Mesendoderm (in vitro differentiated cells): Measurements from ENCODE around the gene FUOM.
A peak's percentile ranks its signal among the peaks of the same experiment; 100 is the strongest.
"Not testable (repeated sequence)": the region's sequence is repeated elsewhere in the genome, so short reads cannot be mapped to it uniquely, and the experiment has no call there.

Source experiments
- DNase-seq: peaks from one replicate; pipeline ENCODE4 v3.0.0; 2013
- H2AK5ac ChIP-seq: 2 replicates; pipeline ENCODE4 v1.6.1; 2013; ENCODE audit warnings: low read length, inconsistent platforms
- H2BK120ac ChIP-seq: 2 replicates; pipeline ENCODE4 v1.6.1; 2013; ENCODE audit warnings: low read depth, mild to moderate bottlenecking, low read length, moderate library complexity, mixed read lengths
- H2BK15ac ChIP-seq: replicated peaks from 2 replicates; pipeline ENCODE4 v1.6.1; 2013; ENCODE audit warnings: low read depth, mild to moderate bottlenecking, moderate library complexity
- H2BK5ac ChIP-seq: 2 replicates; pipeline ENCODE4 v1.6.1; 2013; ENCODE audit warnings: low read length, inconsistent platforms
- H3K18ac ChIP-seq: 2 replicates; pipeline ENCODE4 v1.6.1; 2013; ENCODE audit warnings: mild to moderate bottlenecking, low read length, mixed read lengths
- H3K23ac ChIP-seq: one replicate; pipeline ENCODE4 v1.6.1; 2013; ENCODE audit warnings: low read length
- H3K27ac ChIP-seq: 2 replicates; pipeline ENCODE4 v1.5.1; 2013; ENCODE audit warnings: low read depth, mild to moderate bottlenecking, inconsistent platforms, low read length, moderate library complexity
- H3K27me3 ChIP-seq: 2 replicates; pipeline ENCODE4 v1.6.1; 2013; ENCODE audit warnings: low read length, control low read depth, mild to moderate bottlenecking, inconsistent platforms; ENCODE audit not compliant: insufficient read depth, poor library complexity
- H3K36me3 ChIP-seq: 2 replicates; pipeline ENCODE4 v1.6.1; 2013; ENCODE audit warnings: low read length, inconsistent platforms; ENCODE audit not compliant: control insufficient read depth, insufficient read depth
- H3K4ac ChIP-seq: one replicate; pipeline ENCODE4 v1.6.1; 2013; ENCODE audit warnings: low read depth, mild to moderate bottlenecking, low read length, moderate library complexity
- H3K4me1 ChIP-seq: 2 replicates; pipeline ENCODE4 v1.6.1; 2013; ENCODE audit warnings: low read depth, low read length, inconsistent platforms; ENCODE audit not compliant: control insufficient read depth
- H3K4me2 ChIP-seq: 2 replicates; pipeline ENCODE4 v1.6.1; 2013; ENCODE audit warnings: low read length
- H3K4me3 ChIP-seq: 2 replicates; pipeline ENCODE4 v1.5.1; 2013; ENCODE audit warnings: mild to moderate bottlenecking, low read length
- H3K56ac ChIP-seq: one replicate; pipeline ENCODE4 v1.6.1; 2013; ENCODE audit warnings: low read length
- H3K79me1 ChIP-seq: 2 replicates; pipeline ENCODE4 v1.6.1; 2013; ENCODE audit warnings: low read length, inconsistent platforms
- H3K79me2 ChIP-seq: 2 replicates; pipeline ENCODE4 v1.6.1; 2013; ENCODE audit warnings: mild to moderate bottlenecking, low read length; ENCODE audit not compliant: control insufficient read depth, insufficient read depth
- H3K9ac ChIP-seq: 2 replicates; pipeline ENCODE4 v1.6.1; 2013; ENCODE audit warnings: low read length, inconsistent platforms
- H4K5ac ChIP-seq: one replicate; pipeline ENCODE4 v1.6.1; 2013; ENCODE audit warnings: low read length
- H4K8ac ChIP-seq: one replicate; pipeline ENCODE4 v1.6.1; 2013; ENCODE audit warnings: low read depth, mild to moderate bottlenecking, control low read depth, low read length, moderate library complexity
- WGBS: extraction: QIAGEN DNeasy Blood & Tissue Kit; methylation state at CpG from one replicate; pipeline ENCODE4 v1.1.7; 2013; ENCODE audit warnings: low lambda C conversion rate, missing lambda C conversion rate; ENCODE audit not compliant: insufficient coverage; ENCODE audit errors: extremely low coverage; 5-methylcytosine and 5-hydroxymethylcytosine counted together

The FUOM gene

GRCh38 chr10:133325440-133326222 is 32.2 kb downstream of the FUOM start:
- Histone ChIP-seq H3K18ac (no peak overlapping the region), H2BK120ac (no peak overlapping the region), H3K4ac (no peak overlapping the region), H3K9ac (peak overlapping the region; percentile 48), H4K5ac (no peak overlapping the region), H3K4me3 (no peak overlapping the region), H2AK5ac (no peak overlapping the region), H3K27me3 (peaks cover 14% of the 10 kb centered on the region), H4K8ac (no peak overlapping the region), H3K4me1 (no peaks in the 10 kb centered on the region), H3K27ac (no peak overlapping the region), H2BK15ac (no peak overlapping the region), H3K23ac (no peak overlapping the region), H3K56ac (peak overlapping the region; percentile 62), H3K79me1 (no peaks in the 10 kb centered on the region), H3K79me2 (no peaks in the 10 kb centered on the region), H3K4me2 (peak overlapping the region; percentile 36), H3K36me3 (no peaks in the 10 kb centered on the region), H2BK5ac (no peak overlapping the region)
- WGBS: no CpG with 5 or more reads among the region's 91 CpGs
- DNase-seq: no peak

- Histone ChIP-seq H3K9ac (no peak overlapping the region), H3K18ac (no peak overlapping the region), H2AK5ac (no peak overlapping the region), H3K79me2 (no peaks in the 10 kb centered on the region), H3K56ac (no peak overlapping the region), H2BK5ac (no peak overlapping the region), H3K4ac (no peak overlapping the region), H3K4me3 (no peak overlapping the region), H3K4me1 (no peaks in the 10 kb centered on the region), H2BK15ac (no peak overlapping the region), H4K5ac (no peak overlapping the region), H4K8ac (no peak overlapping the region), H3K79me1 (no peaks in the 10 kb centered on the region), H3K36me3 (no peaks in the 10 kb centered on the region), H3K27me3 (peaks cover 14% of the 10 kb centered on the region), H3K4me2 (no peak overlapping the region), H2BK120ac (no peak overlapping the region), H3K27ac (no peak overlapping the region), H3K23ac (no peak overlapping the region)
- no peak for DNase-seq
- WGBS: no CpG with 5 or more reads among the region's 20 CpGs
Observed at GRCh38 chr10:133324857-133325260, 33.0 kb downstream of the FUOM start.

- H4K5ac ChIP-seq: no peak overlapping the region
- no peak overlapping the region for H3K23ac ChIP-seq
- no peak overlapping the region for H2BK5ac ChIP-seq
- H3K27ac ChIP-seq: no peak overlapping the region
- no peak overlapping the region for H2AK5ac ChIP-seq
- no peak overlapping the region for H3K4me3 ChIP-seq
- no peak overlapping the region for H3K4ac ChIP-seq
- H2BK120ac ChIP-seq: no peak overlapping the region
- no peaks in the 10 kb centered on the region for H3K79me2 ChIP-seq
- no peaks in the 10 kb centered on the region for H3K4me1 ChIP-seq
- peak; percentile 77 for DNase-seq
- peaks cover 14% of the 10 kb centered on the region for H3K27me3 ChIP-seq
- no CpG with 5 or more reads among the region's 13 CpGs for WGBS
- no peak overlapping the region for H3K18ac ChIP-seq
- no peaks in the 10 kb centered on the region for H3K79me1 ChIP-seq
- H3K36me3 ChIP-seq: no peaks in the 10 kb centered on the region
- no peak overlapping the region for H2BK15ac ChIP-seq
- H3K56ac ChIP-seq: peak overlapping the region; percentile 40
- no peak overlapping the region for H3K9ac ChIP-seq
- H3K4me2 ChIP-seq: peak overlapping the region; percentile 6
- no peak overlapping the region for H4K8ac ChIP-seq
Observed at GRCh38 chr10:133324198-133324792, 33.5 kb downstream of the FUOM start.

- H4K5ac ChIP-seq, H2BK15ac ChIP-seq, H3K9ac ChIP-seq, H3K23ac ChIP-seq, H3K79me1 ChIP-seq, H2BK5ac ChIP-seq, H3K4me1 ChIP-seq, DNase-seq, H4K8ac ChIP-seq, H2BK120ac ChIP-seq, H3K18ac ChIP-seq, H3K4ac ChIP-seq, H3K4me3 ChIP-seq, H3K4me2 ChIP-seq, H3K27ac ChIP-seq, H3K36me3 ChIP-seq, H3K79me2 ChIP-seq, H3K56ac ChIP-seq, H2AK5ac ChIP-seq: not testable (repeated sequence)
- peaks cover 14% of the 10 kb centered on the region for H3K27me3 ChIP-seq
- WGBS: no CpG with 5 or more reads among the region's 14 CpGs
Observed at GRCh38 chr10:133322064-133322709, 35.6 kb downstream of the FUOM start.

DNA sequence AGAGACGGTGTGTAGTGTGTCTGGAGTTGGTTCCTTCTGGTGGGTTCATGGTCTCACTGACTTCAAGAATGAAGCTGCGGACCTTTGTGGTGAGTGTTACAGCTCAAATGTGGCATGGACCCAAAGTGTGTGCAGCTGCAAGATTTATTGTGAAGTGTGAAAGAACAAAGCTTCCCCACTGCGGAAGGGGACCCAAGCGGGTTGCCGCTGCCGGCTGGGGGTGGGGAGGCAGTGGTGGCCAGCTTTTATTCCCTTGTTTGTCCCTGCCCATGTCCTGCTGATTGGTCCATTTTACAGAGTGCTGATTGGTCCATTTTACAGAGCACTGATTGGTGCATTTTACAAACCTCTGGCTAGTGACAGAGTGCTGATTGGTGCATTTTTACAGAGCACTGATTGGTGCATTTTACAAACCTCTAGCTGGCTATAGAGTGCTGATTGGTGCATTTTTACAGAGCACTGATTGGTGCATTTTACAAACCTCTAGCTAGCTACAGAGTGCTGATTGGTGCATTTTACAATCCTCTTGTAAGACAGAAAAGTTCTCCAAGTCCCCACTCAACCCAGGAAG is 36.9 kb downstream of the FUOM start:
- H3K4me2 ChIP-seq, DNase-seq, H3K23ac ChIP-seq, H3K79me1 ChIP-seq, H3K18ac ChIP-seq, H2AK5ac ChIP-seq, H2BK15ac ChIP-seq, H3K4ac ChIP-seq, H2BK5ac ChIP-seq, H4K5ac ChIP-seq, H3K4me3 ChIP-seq, H4K8ac ChIP-seq, H3K79me2 ChIP-seq, H3K36me3 ChIP-seq, H3K9ac ChIP-seq, H3K27me3 ChIP-seq, H3K56ac ChIP-seq, H3K4me1 ChIP-seq, H3K27ac ChIP-seq, H2BK120ac ChIP-seq: not testable (repeated sequence)
- no CpG with 5 or more reads among the region's 6 CpGs for WGBS
